Measurements from ENCODE around the gene CHRNB1.

The CHRNB1 gene

GRCh38 chr17:7438656-7439460, 6.0 kb upstream of the CHRNB1 start:
- DNase-seq (ENCODE audit: low read depth): no peak

GRCh38 chr17:7439462-7440112, 5.3 kb upstream of the CHRNB1 start, which contains the start of gene FGF11:
FGF11 (plus strand) TSS chr17:7439512; CDS start chr17:7439621, 109 bp downstream.
- DNase-seq (ENCODE audit: low read depth): no peak

DNA sequence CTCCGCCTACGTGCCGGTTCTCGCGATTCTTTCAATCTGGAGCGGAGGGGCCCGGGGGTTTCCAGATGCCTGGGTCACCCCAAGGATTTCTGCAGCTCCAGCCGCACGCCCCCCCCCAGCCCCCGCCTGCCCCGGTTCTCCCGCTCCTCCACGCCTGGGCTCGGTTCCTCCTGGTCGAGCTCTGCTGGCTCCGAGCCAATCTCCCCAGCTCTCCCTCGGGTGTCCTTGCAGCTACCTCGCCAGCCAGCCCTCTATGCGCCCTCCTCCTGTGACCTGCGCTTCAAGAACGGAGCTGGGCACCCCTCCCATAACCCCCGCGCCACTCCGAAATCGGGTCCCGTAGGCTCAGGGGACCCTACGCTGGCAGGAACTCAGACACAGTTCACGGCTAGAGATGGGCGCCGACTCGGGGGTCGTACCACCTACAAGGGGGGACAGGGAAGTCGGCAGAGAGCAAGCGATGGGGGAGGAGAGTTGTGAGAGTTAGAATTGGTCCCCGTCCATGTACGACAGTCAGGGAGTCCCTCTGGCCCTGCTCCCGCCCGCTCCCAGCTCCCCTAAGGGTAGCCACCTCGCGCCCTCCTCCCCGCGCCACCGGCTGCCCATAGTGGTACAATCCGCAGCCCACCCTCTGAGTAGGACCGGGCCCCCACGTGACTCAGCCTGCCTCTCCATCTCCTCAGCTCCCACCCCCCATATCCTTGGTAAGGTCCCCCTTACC, 4.6 kb upstream of the CHRNB1 start:
- DNase-seq (ENCODE audit: low read depth): no peak

DNA sequence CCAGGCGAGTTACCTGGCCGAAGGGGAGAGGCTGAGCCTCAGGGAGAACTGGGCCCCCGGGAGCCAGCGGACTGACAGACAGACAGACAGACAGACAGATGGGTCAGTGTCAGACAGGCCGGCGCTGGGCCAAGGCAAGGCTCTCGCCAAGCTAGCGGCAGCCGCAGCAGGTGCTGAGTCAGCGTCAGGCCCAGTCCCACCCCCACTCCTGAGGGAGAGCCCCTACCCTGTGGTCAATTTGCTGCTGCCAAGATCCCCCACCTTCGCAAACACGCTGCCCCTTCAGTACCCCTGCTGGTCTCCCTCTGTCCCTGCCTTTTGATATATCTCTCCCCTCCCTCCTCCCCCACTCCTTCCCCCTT, 4.0 kb upstream of the CHRNB1 start:
- no peak for DNase-seq (ENCODE audit: low read depth)

DNA sequence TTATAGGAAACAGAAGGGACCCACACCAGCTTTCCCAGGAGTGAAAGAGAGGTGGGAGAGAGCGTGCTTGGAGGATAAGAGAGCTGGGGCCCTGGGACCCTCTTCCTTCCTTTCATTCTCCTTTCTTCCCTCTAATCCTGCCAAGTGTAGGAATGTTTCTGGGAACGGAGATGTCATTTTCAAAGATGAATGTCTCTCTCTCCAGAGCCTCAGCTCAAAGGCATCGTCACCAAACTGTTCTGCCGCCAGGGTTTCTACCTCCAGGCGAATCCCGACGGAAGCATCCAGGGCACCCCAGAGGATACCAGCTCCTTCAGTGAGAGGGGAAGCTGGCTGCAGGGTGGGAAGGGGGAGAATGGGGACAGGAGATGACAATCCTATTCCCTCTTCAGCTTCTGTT, 3.6 kb upstream of the CHRNB1 start:
- DNase-seq (ENCODE audit: low read depth): no peak

- no peak for DNase-seq (ENCODE audit: low read depth)
Measured at GRCh38 chr17:7442142-7442541, 2.7 kb upstream of the CHRNB1 start.

DNA sequence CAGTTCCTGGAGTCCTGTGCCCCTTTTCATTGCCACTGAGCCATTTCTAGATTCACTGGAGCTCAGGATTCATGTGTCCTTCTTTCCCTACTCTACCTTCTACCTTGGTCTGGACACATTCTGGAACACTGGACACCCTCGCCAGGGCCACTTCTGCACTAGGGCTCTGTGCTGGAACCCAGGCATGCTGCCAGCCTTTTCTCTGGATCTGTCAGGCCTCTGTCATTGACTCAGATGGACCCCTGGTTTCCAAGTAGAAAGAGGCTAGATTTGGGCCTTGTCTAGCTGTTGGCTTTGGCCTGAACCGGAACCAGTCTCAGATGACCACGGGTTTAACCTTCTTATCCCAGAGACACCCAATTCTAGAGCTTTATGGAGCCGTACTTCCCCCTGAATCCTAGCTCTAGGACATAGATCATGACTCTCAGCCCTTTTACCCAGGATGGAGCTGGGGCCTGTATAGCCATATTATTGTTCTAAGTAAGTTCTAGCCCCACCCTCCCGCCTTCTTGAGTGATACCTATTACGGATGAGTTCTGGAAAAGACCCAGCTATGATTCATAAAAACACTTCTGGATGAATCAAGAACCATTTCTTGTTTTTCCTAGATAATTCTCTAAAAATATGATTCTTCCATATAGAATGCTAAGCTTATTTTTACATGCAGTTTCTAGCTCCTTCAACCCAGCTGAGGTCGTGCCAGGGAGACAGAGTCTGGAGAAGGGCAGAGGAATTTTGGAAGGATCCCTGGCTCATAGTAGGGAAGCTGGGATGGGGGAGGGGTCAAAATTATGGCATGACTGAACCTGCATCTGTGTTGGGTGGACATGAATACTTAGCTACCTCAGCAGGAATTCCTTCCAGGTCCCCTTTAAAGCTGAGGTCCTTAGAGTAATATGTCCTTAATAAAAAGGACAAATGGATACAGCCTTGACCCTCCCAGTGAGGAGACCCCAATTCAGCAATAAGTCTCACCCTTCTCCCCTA, 1.1 kb upstream of the CHRNB1 start:
- DNase-seq (ENCODE audit: low read depth): no peak

DNA sequence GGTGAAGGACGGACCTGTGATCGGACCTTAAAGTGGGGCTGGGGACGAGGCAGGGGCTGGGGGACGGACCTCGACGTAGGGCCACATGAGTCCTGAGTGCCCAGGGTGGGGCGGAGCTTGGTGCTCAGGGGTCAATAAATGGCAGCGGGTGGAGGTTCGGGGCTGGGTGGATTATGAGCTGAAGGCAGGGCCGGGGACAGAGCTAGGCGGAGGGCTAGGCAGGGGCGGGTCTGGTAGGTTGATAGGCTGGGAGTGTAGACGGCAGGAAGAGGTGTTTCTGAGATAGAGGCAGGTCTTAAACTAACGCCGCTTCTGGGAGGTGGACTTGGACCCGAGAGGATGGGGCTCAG, 733 bp downstream of the CHRNB1 start:
- no peak for DNase-seq (ENCODE audit: low read depth)

DNA sequence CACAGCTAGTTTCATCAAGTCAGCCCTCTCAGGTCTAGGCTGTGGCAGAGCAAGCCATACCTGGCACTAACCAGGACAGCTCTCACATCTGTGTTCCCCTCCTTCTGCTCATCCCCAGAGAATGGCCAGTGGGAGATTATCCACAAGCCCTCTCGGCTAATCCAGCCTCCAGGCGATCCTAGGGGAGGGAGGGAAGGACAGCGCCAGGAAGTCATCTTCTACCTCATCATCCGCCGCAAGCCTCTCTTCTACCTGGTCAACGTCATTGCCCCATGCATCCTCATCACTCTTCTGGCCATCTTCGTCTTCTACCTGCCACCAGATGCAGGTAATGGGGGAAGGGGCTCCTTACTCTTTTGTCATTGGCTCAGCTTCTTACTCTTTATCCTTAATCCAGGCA, 3.6 kb downstream of the CHRNB1 start:
- DNase-seq (ENCODE audit: low read depth): no peak

DNA sequence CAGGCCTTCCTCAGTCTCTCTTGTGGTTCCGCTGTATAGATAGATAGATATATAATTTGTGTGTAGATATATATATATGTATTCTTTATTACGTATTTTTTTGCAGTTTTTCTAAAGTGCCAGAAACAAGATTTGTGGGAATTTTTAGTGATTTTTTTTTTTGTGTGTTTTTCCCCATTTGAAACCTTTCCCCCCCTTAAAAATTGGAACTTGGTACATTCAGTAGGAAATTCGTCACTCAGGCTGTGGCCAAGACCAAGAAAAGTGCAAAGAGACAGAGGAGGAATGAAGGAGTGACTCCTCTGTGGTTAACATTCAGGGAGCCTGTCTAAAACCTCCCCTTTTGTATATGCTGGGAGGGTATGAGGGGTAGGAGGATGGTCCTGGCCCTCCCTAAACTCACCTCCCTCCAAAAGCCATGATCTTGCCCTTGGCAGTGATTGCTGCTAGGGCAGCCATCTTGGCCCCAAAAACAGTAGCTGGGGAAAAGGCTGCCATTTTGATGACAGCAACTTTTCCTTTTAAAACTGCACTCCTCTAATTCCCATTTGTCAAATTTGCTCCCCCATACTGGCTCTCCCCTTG, 15.2 kb downstream of the CHRNB1 start:
- no peak for DNase-seq (ENCODE audit: low read depth)

GRCh38 chr17:7460850-7461660, 16.2 kb downstream of the CHRNB1 start:
- no peak for DNase-seq (ENCODE audit: low read depth)

DNA sequence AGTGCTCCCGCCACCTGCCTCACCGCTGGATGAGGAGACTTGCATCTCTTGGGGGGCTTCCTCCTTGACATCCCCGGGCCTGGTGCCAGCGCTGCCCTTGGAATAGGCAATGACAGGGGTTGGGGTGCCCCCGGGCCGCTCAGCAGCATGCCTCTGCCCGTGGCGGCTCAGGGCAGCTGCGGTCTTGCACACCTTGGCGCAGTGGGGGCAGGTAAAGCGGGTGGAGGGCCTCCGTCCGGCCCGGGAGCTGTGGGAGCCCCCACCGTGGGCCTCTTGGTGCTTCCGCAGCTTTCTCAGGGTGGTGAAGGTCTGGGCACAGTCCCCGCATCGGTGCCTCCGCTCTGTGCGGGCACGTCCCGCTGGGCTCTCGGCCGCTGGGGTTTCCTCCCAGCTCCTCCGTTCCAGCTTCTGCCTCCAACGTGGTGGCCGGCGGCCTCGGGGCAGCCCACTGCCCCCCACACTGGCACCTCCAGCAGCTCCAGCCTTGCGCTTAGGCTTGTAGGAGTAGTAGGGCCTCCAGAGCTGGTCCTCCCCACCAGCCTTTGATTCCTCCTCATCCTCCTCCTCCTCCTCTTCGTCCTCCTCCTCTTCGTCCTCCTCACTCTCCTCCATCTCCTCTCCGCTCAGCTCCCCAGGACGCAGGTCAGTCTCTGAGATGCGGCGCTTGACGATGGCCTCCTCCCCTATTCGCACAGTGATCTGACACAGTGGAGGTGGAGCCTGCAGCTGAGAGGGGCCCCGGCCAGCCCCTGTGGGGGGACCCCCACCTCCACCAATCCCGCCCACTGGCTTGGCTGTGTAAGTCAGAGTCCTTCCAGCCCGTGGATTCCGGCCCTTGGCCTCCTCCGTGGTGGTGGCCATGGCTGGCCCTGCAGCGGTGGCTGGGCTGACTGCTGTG, 17.9 kb downstream of the CHRNB1 start:
- DNase-seq (ENCODE audit: low read depth): no peak

- DNase-seq (ENCODE audit: low read depth): no peak
Measured at GRCh38 chr17:7463372-7463846, 18.5 kb downstream of the CHRNB1 start.

- DNase-seq (ENCODE audit: low read depth): no peak
Measured at GRCh38 chr17:7464081-7464480, 19.2 kb downstream of the CHRNB1 start.

DNA sequence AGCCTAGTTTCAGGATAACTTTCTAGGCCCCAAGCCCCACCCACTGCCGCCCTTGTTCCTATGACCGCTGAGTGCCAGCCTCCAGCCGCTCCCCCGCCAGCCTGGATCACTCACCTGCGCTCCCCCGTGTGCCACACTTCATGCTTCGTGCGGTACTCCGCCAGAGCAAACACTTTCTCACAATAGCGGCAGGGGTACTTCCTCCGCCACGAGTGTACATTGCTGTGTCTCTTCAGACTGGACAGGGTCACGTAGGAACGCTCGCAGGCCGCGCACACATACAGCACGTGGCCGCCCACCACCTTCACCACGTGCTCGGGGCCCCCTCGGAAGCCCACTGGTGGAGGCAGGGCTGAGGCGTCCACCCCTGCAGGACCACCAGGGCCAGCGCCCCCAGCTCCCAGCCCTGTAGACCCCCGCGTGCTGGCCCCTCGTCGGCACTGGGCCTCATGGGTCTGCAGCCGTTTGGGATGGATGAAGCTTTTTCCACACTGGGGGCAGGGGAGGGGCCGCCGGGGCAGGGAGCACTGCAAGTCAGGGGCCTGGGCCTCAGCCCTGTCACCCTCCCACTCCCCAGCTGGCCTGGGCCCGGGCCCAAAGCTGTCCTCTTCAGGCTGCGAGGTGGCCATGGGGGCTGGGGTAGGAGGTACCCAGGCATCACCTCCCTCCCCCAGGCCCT, 20.9 kb downstream of the CHRNB1 start:
- DNase-seq (ENCODE audit: low read depth): no peak

DNA sequence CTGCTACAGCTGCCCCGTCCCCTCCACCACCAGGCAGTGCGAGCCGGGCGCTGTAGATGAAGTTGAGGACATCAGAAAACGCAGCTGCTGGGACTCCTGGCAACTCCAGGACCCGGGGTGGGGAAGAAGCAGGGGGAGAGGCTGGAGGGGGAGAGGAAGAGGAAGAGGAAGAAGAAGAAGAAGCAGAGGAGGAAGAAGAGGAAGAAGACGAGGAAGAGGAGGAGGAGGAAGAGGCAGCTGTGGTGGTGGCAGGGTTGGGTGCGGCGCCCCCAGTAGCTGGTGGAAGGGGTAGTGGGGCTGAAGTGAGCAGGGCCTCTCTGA, 21.4 kb downstream of the CHRNB1 start:
- no peak for DNase-seq (ENCODE audit: low read depth)

DNA sequence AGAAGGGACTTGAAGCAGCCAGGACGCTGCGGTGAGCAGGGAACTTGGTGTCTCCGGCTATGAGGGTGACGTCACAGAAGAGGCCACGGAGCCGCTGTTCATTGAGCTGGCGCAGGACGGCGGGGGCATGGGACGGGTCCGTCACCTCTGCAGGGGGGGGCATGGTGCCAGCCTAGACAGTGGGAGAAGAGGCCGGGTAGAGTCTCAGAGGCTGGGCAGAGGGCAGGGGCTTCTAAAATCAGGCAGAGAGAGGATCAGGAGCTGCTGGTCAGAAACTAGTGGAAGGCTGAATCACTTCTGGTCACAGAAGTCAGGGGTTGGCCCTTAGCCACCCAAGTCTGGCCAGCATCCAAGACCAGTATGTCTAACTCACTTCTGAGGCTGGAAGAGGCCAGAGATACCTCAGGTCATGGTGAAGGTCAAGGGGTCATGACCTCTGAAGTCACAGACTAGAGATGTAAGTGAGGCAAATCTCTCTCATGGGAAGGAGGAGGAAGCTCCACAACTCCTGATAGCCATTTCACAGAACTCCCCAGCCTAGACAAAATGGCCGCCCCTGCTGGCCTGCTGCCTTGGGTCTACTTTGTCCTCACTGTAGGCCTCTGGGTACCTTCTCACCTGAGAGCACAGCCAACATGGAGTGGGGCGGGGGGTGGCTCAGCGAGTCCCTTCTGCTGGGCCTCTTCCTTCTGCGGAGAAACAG, 21.9 kb downstream of the CHRNB1 start:
- no peak for DNase-seq (ENCODE audit: low read depth)

DNA sequence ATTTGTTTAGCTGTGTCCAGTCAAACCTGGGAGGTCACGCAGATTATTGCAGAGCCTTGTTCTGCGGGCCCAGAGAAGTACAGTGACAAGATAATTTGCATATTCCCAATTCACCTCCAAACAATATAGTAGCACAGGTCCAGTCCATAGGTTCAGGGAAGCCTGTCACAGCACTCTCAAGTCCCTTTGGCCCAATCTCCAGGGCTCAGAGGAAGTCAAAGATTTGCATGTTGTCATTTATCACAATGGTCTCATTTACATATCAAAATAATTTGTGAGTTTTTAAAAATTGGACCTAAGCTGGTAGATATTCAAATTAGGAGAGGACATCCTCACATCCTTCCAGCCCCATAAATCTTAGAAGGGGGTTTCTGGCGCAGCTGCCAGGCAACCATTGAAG, 22.6 kb downstream of the CHRNB1 start:
- no peak for DNase-seq (ENCODE audit: low read depth)

Data from stimulated activated CD8-positive, alpha-beta memory T cell treated with anti-CD3 and anti-CD28 coated beads, Interleukin-4, amount 100 ng/mL, for 24 hours (primary cell).